NB4 (cell line): Measurements from ENCODE around the gene GGCX.

Source experiments
- MAX ChIP-seq: IDR thresholded peaks from 2 replicates; pipeline ENCODE4 v1.6.1; 2011; ENCODE audit warnings: low read depth, low read length
- MYC ChIP-seq: IDR thresholded peaks from 2 replicates; pipeline ENCODE4 v1.6.1; 2011; ENCODE audit warnings: low read depth, low read length
- POLR2A ChIP-seq: IDR thresholded peaks from 2 replicates; pipeline ENCODE4 v1.6.1; 2011; ENCODE audit warnings: mild to moderate bottlenecking; ENCODE audit not compliant: insufficient read length; ENCODE audit errors: extremely low read depth

GRCh38 chr2:85516653-85517389 is 44.5 kb downstream of the GGCX start:
- no peak for TF ChIP-seq MAX
- TF ChIP-seq MYC, result no peak
- TF ChIP-seq POLR2A, result no peak
